Peyer's patch (tissue), 4 donors: ENCODE measurements around the gene RNF225. TPM values are rescaled to one million over a fixed set of nuclear protein-coding genes. Genes with fewer than 3 reads are reported as not detected.
"Not testable (repeated sequence)": the region's sequence is repeated elsewhere in the genome, so short reads cannot be mapped to it uniquely, and the experiment has no call there.

ENCODE experiments used
- DNase-seq, 3 donors: peaks; one replicate each; pipeline ENCODE4 v3.0.0-alpha.2; 2017 to 2019
- H3K27ac ChIP-seq, 4 donors: fragments of 200-600 bp; sonication (generic); one replicate each; pipeline ENCODE4 v1.5.1; 2016 to 2019
- H3K27me3 ChIP-seq, 2 donors: fragments of 200-600 bp; sonication (generic); one replicate each; pipeline ENCODE4 v1.5.1; 2019
- H3K36me3 ChIP-seq, 3 donors: fragments of 200-600 bp; sonication (generic); one replicate each; pipeline ENCODE4 v1.5.1; 2016 to 2019
- H3K4me1 ChIP-seq, 4 donors: fragments of 200-600 bp; sonication (generic); one replicate each; pipeline ENCODE4 v1.5.1; 2016 to 2019
- H3K4me3 ChIP-seq, 4 donors: fragments of 200-600 bp; sonication (generic); 1 replicate in 3 of 4; 2 replicates in 1 of 4; pipeline ENCODE4 v1.5.1; 2016 to 2019; ENCODE audit warnings: mild to moderate bottlenecking in 1 of 4
- H3K9me3 ChIP-seq, 4 donors: fragments of 200-600 bp; sonication (generic); one replicate each; pipeline ENCODE4 v1.5.1; 2016 to 2019; ENCODE audit warnings: mild to moderate bottlenecking in 1 of 4
- CTCF ChIP-seq, 6 experiments: fragments of 450-650 bp in 4 of 6; fragments of 200-600 bp in 2 of 6; sonication (generic) in 1 of 6; IDR thresholded peaks; one replicate each; pipeline ENCODE4 v1.5.1; 2017 to 2019; ENCODE audit warnings: antibody characterized with exemption in 6 of 6, mild to moderate bottlenecking in 3 of 6, moderate library complexity in 1 of 6
- POLR2A ChIP-seq, 2 donors: fragments of 450-650 bp; IDR thresholded peaks; one replicate each; pipeline ENCODE4 v1.5.1; 2017; ENCODE audit warnings: antibody characterized with exemption in 2 of 2, mild to moderate bottlenecking in 2 of 2, moderate library complexity in 2 of 2
- small RNA-seq, 2 donors: library from RNA; depleted of rRNA; stranded (forward); fragments of <200 nt; gene quantifications; one replicate each; pipeline ENCODE3, GENCODE V24; 2016
- total RNA-seq, 4 donors: library from RNA; depleted of rRNA; stranded (reverse); fragments of >200 nt; gene quantifications; one replicate each; pipeline ENCODE4 v1.1.0, GENCODE V29; 2016

The RNF225 gene
- total RNA-seq, 4 donors from 2014 or later = not detected

GRCh38 chr19:58429745-58430144, 34.3 kb downstream of the RNF225 start:
- Histone ChIP-seq H3K4me3 (no peak overlapping the region), H3K9me3 (peaks cover 0 to 87% (median 29%) of the 10 kb centered on the region in 4 donors), H3K36me3 (peaks cover 0 to 22% (median 0%) of the 10 kb centered on the region in 3 donors), H3K4me1 (no peaks in the 10 kb centered on the region), H3K27me3 (no peaks in the 10 kb centered on the region), H3K27ac (no peak overlapping the region)
- TF ChIP-seq POLR2A (IDR thresholded peaks at IDR 0.05) (no peak), CTCF (IDR thresholded peaks at IDR 0.05) (no peak)
- no peak for DNase-seq

GRCh38 chr19:58434217-58434616, 38.8 kb downstream of the RNF225 start:
- Histone ChIP-seq H3K9me3 (peaks cover 0 to 97% (median 39%) of the 10 kb centered on the region in 4 donors), H3K36me3 (peaks cover 0 to 53% (median 0%) of the 10 kb centered on the region in 3 donors)

GRCh38 chr19:58439576-58440554, 44.4 kb downstream of the RNF225 start, which contains the start of gene ZNF132:
Gene ZNF132, minus strand, starts transcription at chr19:58440153. Its CDS starts 332 bp downstream, at chr19:58439821.
- peaks cover 0 to 11% (median 9%) of the 10 kb centered on the region in 4 donors for H3K4me1 ChIP-seq
- peak within 1 kb of the TSS; percentile 52 to 66 (median 61) for H3K4me3 ChIP-seq
- peak within 1 kb of the TSS; percentile 49 to 81 (median 80) for H3K27ac ChIP-seq
- no peak for TF ChIP-seq POLR2A (IDR thresholded peaks at IDR 0.05)
- no peak for TF ChIP-seq CTCF (IDR thresholded peaks at IDR 0.05)
- DNase-seq = peak; percentile 92 to 99 (median 97)
- peaks cover 0 to 41% (median 20%) of the 10 kb centered on the region in 4 donors for H3K9me3 ChIP-seq
- no peaks in the 10 kb centered on the region for H3K27me3 ChIP-seq
- peaks cover 0 to 30% (median 0%) of the 10 kb centered on the region in 3 donors for H3K36me3 ChIP-seq

More at GRCh38 chr19:58434217-58434616, 38.8 kb downstream of the RNF225 start:
- no peak overlapping the region for H3K27ac ChIP-seq
- H3K4me3 ChIP-seq = no peak overlapping the region
- H3K4me1 ChIP-seq = peaks cover 0 to 1% (median under 1%) of the 10 kb centered on the region in 4 donors
- no peaks in the 10 kb centered on the region for H3K27me3 ChIP-seq
- TF ChIP-seq CTCF (IDR thresholded peaks at IDR 0.05) (no peak), POLR2A (IDR thresholded peaks at IDR 0.05) (no peak)
- DNase-seq = no peak

- peaks cover 0 to 23% (median 0%) of the 10 kb centered on the region in 3 donors for H3K36me3 ChIP-seq
- TF ChIP-seq CTCF (IDR thresholded peaks at IDR 0.05) (no peak), POLR2A (IDR thresholded peaks at IDR 0.05) (no peak)
- H3K27me3 ChIP-seq = no peaks in the 10 kb centered on the region
- H3K4me3 ChIP-seq = peak overlapping the region; percentile 52 to 66 (median 61)
- peaks cover 0 to 11% (median 9%) of the 10 kb centered on the region in 4 donors for H3K4me1 ChIP-seq
- peaks cover 0 to 35% (median 17%) of the 10 kb centered on the region in 4 donors for H3K9me3 ChIP-seq
- H3K27ac ChIP-seq = peak overlapping the region; percentile 49 to 81 (median 80)
- no peak for DNase-seq
Measured at GRCh38 chr19:58440556-58440955, 45.1 kb downstream of the RNF225 start.

- Histone ChIP-seq H3K4me1 (peaks cover 0 to 11% (median 9%) of the 10 kb centered on the region in 4 donors), H3K9me3 (peaks cover 0 to 16% (median 5%) of the 10 kb centered on the region in 4 donors)
- not testable (repeated sequence) for H3K36me3 ChIP-seq, DNase-seq, H3K4me3 ChIP-seq, H3K27ac ChIP-seq, H3K27me3 ChIP-seq
Measured at GRCh38 chr19:58442986-58443385, 47.5 kb downstream of the RNF225 start.

Small RNAs within 50 kb of the gene (small RNA-seq; reads per million reads assigned to genes)
- 0 reads per million in 2 donors for gene MIR4754
- gene RNA5SP473 = 0.06 to 0.18 reads per million in 2 donors

Other genes with a start within 250 kb of the RNF225 start
- 10 to 100 TPM in 1 of 4 donors, 1 to 10 TPM in 3; 3.4 to 11.6 (median 5.7) TPM for gene ZNF329, start 244.9 kb upstream of the RNF225 start, total RNA-seq
- gene ZNF274, start 212.6 kb upstream of the RNF225 start, total RNA-seq = 10 to 100 TPM; 32.4 to 46.8 (median 39.7) TPM
- 100 to 1,000 TPM in 1 of 4 donors, 10 to 100 TPM in 3; 21.9 to 158 (median 31.4) TPM for gene ZNF544, start 166.7 kb upstream of the RNF225 start, total RNA-seq
- gene ZNF8, start 116.7 kb upstream of the RNF225 start, total RNA-seq = 1 to 10 TPM; 7.0 to 8.9 (median 7.9) TPM
- gene ERVK3-1, start 90.3 kb upstream of the RNF225 start, total RNA-seq = 10 to 100 TPM; 41.3 to 54.2 (median 47.2) TPM
- gene ZSCAN22, start 68.7 kb upstream of the RNF225 start, total RNA-seq = 1 to 10 TPM; 2.5 to 4.6 (median 4.0) TPM
- 10 to 100 TPM in 1 of 4 donors, 1 to 10 TPM in 2, not detected in 1; 5.4 to 26.4 (median 8.3) TPM for gene A1BG, start 42.2 kb upstream of the RNF225 start, total RNA-seq
- 1 to 10 TPM in 2 of 4 donors, under 1 TPM in 1, not detected in 1; 0.70 to 4.4 (median 2.1) TPM for gene ZNF497, start 32.9 kb upstream of the RNF225 start, total RNA-seq
- 10 to 100 TPM in 1 of 4 donors, 1 to 10 TPM in 3; 3.3 to 10.9 (median 7.7) TPM for gene ZNF837, start 14.6 kb upstream of the RNF225 start, total RNA-seq
- 1,000 to 10,000 TPM in 1 of 4 donors, 100 to 1,000 TPM in 3; 428 to 1,258 (median 517) TPM for gene RPS5, start 8.4 kb upstream of the RNF225 start, total RNA-seq
- gene ZNF584, start 13.0 kb downstream of the RNF225 start, total RNA-seq = 10 to 100 TPM in 1 of 4 donors, 1 to 10 TPM in 3; 2.5 to 18.2 (median 9.6) TPM
- gene ZNF132, start 44.5 kb downstream of the RNF225 start, total RNA-seq = 10 to 100 TPM in 1 of 4 donors, 1 to 10 TPM in 3; 3.9 to 12.4 (median 7.2) TPM
- 10 to 100 TPM in 3 of 4 donors, 1 to 10 TPM in 1; 7.0 to 13.1 (median 10.5) TPM for gene ZNF324B, start 56.0 kb downstream of the RNF225 start, total RNA-seq
- gene ZNF324, start 71.4 kb downstream of the RNF225 start, total RNA-seq = 10 to 100 TPM; 12.4 to 31.2 (median 22.7) TPM
- gene ZNF446, start 80.7 kb downstream of the RNF225 start, total RNA-seq = 10 to 100 TPM; 12.8 to 25.6 (median 19.6) TPM
- 1 to 10 TPM in 3 of 4 donors, under 1 TPM in 1; 0.88 to 6.3 (median 2.3) TPM for gene SLC27A5, start 116.3 kb downstream of the RNF225 start, total RNA-seq
- gene ZBTB45, start 124.2 kb downstream of the RNF225 start, total RNA-seq = 10 to 100 TPM in 3 of 4 donors, 1 to 10 TPM in 1; 7.4 to 21.6 (median 14.3) TPM
- 100 to 1,000 TPM; 164 to 281 (median 196) TPM for gene TRIM28, start 148.4 kb downstream of the RNF225 start, total RNA-seq
- 100 to 1,000 TPM in 2 of 4 donors, 10 to 100 TPM in 2; 79.2 to 115 (median 101) TPM for gene CHMP2A, start 159.4 kb downstream of the RNF225 start, total RNA-seq
- 10 to 100 TPM; 10.2 to 37.1 (median 18.5) TPM for gene UBE2M, start 163.0 kb downstream of the RNF225 start, total RNA-seq
- 100 to 1,000 TPM in 1 of 4 donors, 10 to 100 TPM in 3; 60.9 to 123 (median 82.3) TPM for gene MZF1, start 177.7 kb downstream of the RNF225 start, total RNA-seq